ENCODE data around the gene E2F2.

DNA sequence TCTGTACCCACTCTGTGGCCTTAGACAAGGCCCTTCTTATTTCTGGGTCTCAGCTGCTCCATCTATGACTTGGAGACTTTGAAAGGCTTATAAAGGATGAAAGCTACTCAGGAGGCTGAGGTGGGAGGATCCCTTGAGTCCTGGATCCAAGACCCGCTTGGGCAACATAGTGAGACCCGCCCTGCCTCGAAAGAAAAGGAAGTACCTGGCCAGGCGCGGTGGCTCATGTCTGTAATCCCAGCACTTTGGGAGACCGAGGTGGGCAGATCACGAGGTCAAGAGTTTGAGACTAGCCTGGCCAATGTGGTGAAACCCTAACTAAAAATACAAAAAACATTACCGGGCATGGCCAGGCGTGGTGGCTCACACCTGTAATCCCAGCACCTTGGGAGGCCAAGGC lies 14.8 kb upstream of the E2F2 start:
- no peak for TF ChIP-seq CTCF (IDR thresholded peaks at IDR 0.05; ENCODE audit: insufficient read depth, low read length, poor library complexity, severe bottlenecking)
- TF ChIP-seq EZH2phosphoT487 (conservative IDR thresholded peaks at IDR 0.05; ENCODE audit: low read length), result no peak

Data from SU-DHL-6 (cell line).